BJ (cell line): Measurements from ENCODE around the gene PADI1. TPM values are rescaled to one million over a fixed set of nuclear protein-coding genes. Genes with fewer than 3 reads are reported as not detected.

Source experiments
- CTCF ChIA-PET: fragments of 350-600 bp; formaldehyde crosslinking; extraction: SDS; loops from one replicate; lab custom pipeline; 2021; ENCODE audit warnings: antibody characterized with exemption, inconsistent platforms; lab: Yijun Ruan, JAX
- POLR2A ChIA-PET: fragments of 300-600 bp; sonication (Branson Sonifier 250); formaldehyde crosslinking; extraction: SDS; loops from one replicate; lab custom pipeline; 2021; ENCODE audit warnings: antibody characterized with exemption; lab: Charles Lee
- DNase-seq: peaks from one replicate; pipeline ENCODE4 v3.0.0-alpha.2; 2011; ENCODE audit warnings: low read depth
- H3K27me3 ChIP-seq: 2 replicates; pipeline ENCODE4 v1.6.0; 2011; ENCODE audit warnings: low read length; ENCODE audit not compliant: control insufficient read depth, insufficient read depth
- H3K36me3 ChIP-seq: 2 replicates; pipeline ENCODE4 v1.5.1; 2011; ENCODE audit warnings: low read length; ENCODE audit not compliant: control insufficient read depth, insufficient read depth
- H3K4me3 ChIP-seq: 2 replicates; pipeline ENCODE4 v1.5.1; 2011; ENCODE audit warnings: low read depth, mild to moderate bottlenecking, control low read depth, low read length
- polyA plus RNA-seq: library from polyadenylated mRNA; depleted of rRNA; stranded (reverse); fragments of >200 nt; gene quantifications from 2 replicates; pipeline ENCODE4 v1.2.3, GENCODE V29; 2011; rRNA removed
- small RNA-seq: library from RNA; depleted of rRNA; stranded (forward); fragments of <200 nt; gene quantifications from one replicate; pipeline ENCODE3, GENCODE V24; 2012; ENCODE audit warnings: low replicate concordance, low read depth; ENCODE audit not compliant: insufficient read length
- TF ChIP-seq, protein P1 (sequence below): IDR thresholded peaks from 2 replicates; pipeline ENCODE4 v1.5.1; 2011; ENCODE audit warnings: low read depth, mild to moderate bottlenecking, control low read depth, inconsistent platforms, low read length, moderate library complexity; ENCODE audit not compliant: insufficient read depth

PADI1 gene
- polyA plus RNA-seq, 1 experiment = 0.82 TPM

- TF ChIP-seq, protein P1, sequence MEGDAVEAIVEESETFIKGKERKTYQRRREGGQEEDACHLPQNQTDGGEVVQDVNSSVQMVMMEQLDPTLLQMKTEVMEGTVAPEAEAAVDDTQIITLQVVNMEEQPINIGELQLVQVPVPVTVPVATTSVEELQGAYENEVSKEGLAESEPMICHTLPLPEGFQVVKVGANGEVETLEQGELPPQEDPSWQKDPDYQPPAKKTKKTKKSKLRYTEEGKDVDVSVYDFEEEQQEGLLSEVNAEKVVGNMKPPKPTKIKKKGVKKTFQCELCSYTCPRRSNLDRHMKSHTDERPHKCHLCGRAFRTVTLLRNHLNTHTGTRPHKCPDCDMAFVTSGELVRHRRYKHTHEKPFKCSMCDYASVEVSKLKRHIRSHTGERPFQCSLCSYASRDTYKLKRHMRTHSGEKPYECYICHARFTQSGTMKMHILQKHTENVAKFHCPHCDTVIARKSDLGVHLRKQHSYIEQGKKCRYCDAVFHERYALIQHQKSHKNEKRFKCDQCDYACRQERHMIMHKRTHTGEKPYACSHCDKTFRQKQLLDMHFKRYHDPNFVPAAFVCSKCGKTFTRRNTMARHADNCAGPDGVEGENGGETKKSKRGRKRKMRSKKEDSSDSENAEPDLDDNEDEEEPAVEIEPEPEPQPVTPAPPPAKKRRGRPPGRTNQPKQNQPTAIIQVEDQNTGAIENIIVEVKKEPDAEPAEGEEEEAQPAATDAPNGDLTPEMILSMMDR = no peak
- H3K27me3 ChIP-seq = peaks cover 18% of the 10 kb centered on the region
- no peak for DNase-seq
- ChIA-PET POLR2A (no interaction called here), CTCF (interaction anchor here (0.7 kb wide), 1 partner anchor 45 kb away, joined by 3 read pairs; no protein-coding TSS in a partner anchor)
- H3K4me3 ChIP-seq = no peak overlapping the region
- H3K36me3 ChIP-seq = no peaks in the 10 kb centered on the region
Observed at GRCh38 chr1:17293681-17294425, 88.9 kb downstream of the PADI1 start.

DNA sequence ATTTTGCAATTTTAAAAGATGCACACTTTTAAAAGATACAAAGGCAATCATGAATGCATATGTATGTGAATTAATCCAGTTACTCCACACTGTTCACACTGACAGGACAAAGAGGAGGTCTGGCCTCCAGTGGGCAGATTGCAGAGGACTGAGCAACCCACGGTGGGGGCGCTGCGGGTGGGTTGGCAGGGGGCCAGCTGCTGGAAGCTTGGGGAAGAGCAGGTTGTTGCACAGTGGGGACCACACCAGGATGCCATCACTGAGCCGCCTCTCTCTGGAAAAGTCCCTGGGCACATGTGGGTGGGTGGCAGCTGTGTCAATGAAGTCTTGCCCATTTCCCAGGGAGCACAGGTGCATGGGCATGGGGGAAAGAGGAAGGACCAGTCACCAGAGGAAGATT lies 90.4 kb downstream of the PADI1 start:
- DNase-seq = no peak
- POLR2A ChIA-PET = no interaction called here
- CTCF ChIA-PET = no interaction called here
- no peak overlapping the region for H3K4me3 ChIP-seq
- H3K36me3 ChIP-seq = no peaks in the 10 kb centered on the region
- H3K27me3 ChIP-seq = peaks cover 18% of the 10 kb centered on the region
- TF ChIP-seq, protein P1 = no peak

Small RNAs within 50 kb of the gene (small RNA-seq; reads per million reads assigned to genes)
- not detected for gene MIR3972

Other genes starting within 250 kb of the PADI1 start
- 69.7 and 115 TPM in 2 replicates for gene MFAP2, start 224.5 kb upstream of the PADI1 start, polyA plus RNA-seq
- gene ATP13A2, start 193.2 kb upstream of the PADI1 start, polyA plus RNA-seq = 9.2 and 25.5 TPM in 2 replicates
- gene SDHB, start 151.1 kb upstream of the PADI1 start, polyA plus RNA-seq = 115 and 199 TPM in 2 replicates
- 0.10 and 0.15 TPM in 2 replicates for gene PADI2, start 85.7 kb upstream of the PADI1 start, polyA plus RNA-seq
- not detected in 2 replicates for gene PADI3, start 44.0 kb downstream of the PADI1 start, polyA plus RNA-seq
- gene PADI4, start 103.1 kb downstream of the PADI1 start, polyA plus RNA-seq = not detected in 2 replicates
- gene PADI6, start 167.1 kb downstream of the PADI1 start, polyA plus RNA-seq = not detected in 2 replicates
- 32.9 and 42.2 TPM in 2 replicates for gene RCC2, start 234.5 kb downstream of the PADI1 start, polyA plus RNA-seq